Measurements from ENCODE around the gene ZNF423.

ZNF423 gene

DNA sequence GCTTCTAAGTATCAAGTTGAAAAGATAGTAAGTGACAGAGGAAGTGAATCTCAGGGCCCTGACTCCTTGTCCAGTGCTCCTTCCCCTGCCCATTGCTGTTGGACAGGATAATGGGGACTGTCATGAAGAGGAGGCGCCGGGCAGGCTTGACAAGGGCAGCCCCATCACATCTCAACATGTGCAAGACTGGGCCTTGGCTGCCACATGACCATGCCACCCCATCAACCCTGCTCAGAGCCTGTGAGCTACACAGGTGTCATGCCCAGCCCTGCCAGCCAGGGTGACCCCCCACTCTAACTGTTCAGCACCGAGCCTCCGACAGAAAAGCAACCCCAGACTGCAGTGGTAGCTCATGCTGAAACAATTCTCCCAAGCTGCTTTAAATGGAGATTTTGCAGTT, 310.7 kb downstream of the ZNF423 start:
- no peak for TF ChIP-seq EZH2phosphoT487 (IDR thresholded peaks at IDR 0.05; ENCODE audit: borderline replicate concordance, low read length)
- TF ChIP-seq, protein P1, sequence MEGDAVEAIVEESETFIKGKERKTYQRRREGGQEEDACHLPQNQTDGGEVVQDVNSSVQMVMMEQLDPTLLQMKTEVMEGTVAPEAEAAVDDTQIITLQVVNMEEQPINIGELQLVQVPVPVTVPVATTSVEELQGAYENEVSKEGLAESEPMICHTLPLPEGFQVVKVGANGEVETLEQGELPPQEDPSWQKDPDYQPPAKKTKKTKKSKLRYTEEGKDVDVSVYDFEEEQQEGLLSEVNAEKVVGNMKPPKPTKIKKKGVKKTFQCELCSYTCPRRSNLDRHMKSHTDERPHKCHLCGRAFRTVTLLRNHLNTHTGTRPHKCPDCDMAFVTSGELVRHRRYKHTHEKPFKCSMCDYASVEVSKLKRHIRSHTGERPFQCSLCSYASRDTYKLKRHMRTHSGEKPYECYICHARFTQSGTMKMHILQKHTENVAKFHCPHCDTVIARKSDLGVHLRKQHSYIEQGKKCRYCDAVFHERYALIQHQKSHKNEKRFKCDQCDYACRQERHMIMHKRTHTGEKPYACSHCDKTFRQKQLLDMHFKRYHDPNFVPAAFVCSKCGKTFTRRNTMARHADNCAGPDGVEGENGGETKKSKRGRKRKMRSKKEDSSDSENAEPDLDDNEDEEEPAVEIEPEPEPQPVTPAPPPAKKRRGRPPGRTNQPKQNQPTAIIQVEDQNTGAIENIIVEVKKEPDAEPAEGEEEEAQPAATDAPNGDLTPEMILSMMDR (IDR thresholded peaks at IDR 0.05; ENCODE audit: low read depth, low read length, poor library complexity, severe bottlenecking): no peak
- no peaks in the 10 kb centered on the region for H3K79me2 ChIP-seq (ENCODE audit: control insufficient read depth, low read length)
- H3K27me3 ChIP-seq (ENCODE audit: control insufficient read depth, low read length): no peaks in the 10 kb centered on the region
- no peaks in the 10 kb centered on the region for H3F3A ChIP-seq (ENCODE audit: control insufficient read depth, insufficient read depth)
- H3K4me3 ChIP-seq (ENCODE audit: low read length): no peak overlapping the region
- no peak overlapping the region for H3K27ac ChIP-seq (ENCODE audit: low read depth, low read length)
- no peak overlapping the region for H3K4me2 ChIP-seq (ENCODE audit: low read length)
- no peaks in the 10 kb centered on the region for H3K9me2 ChIP-seq (replicated peaks; ENCODE audit: control insufficient read depth, low read length)
- no peaks in the 10 kb centered on the region for H3K36me3 ChIP-seq (ENCODE audit: control insufficient read depth, low read length)
- H3K4me1 ChIP-seq (ENCODE audit: control insufficient read depth, low read length): no peaks in the 10 kb centered on the region
- H4K20me1 ChIP-seq (ENCODE audit: control insufficient read depth, insufficient read depth, low read depth, low read length): no peaks in the 10 kb centered on the region
- no peaks in the 10 kb centered on the region for H3K9me3 ChIP-seq (ENCODE audit: control insufficient read depth, insufficient read depth, low read length)

DNA sequence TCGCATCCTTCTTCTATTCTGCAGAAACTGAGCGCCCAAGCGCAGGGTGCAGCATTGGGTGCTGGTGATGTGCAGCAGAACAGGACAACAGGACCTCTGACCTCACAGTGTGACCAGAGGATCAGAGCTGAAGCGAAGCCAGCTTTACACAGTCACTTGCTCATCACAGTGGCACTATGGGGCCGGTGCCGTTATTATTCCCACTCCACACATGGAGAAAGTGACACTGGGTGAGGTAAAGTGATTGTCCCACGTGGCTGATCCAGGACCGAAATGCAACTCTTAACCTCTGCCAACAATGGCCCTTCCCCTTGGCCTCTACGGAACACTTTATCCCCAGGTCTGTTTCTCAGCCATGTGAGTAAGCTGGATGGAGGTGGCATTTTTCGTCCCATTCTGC, 311.1 kb downstream of the ZNF423 start:
- Histone ChIP-seq H3K4me1 (ENCODE audit: control insufficient read depth, low read length) (no peaks in the 10 kb centered on the region), H3K9me3 (ENCODE audit: control insufficient read depth, insufficient read depth, low read length) (no peaks in the 10 kb centered on the region), H3K79me2 (ENCODE audit: control insufficient read depth, low read length) (no peaks in the 10 kb centered on the region), H3K4me2 (ENCODE audit: low read length) (no peak overlapping the region), H3K27me3 (ENCODE audit: control insufficient read depth, low read length) (no peaks in the 10 kb centered on the region), H3F3A (ENCODE audit: control insufficient read depth, insufficient read depth) (no peaks in the 10 kb centered on the region), H4K20me1 (ENCODE audit: control insufficient read depth, insufficient read depth, low read depth, low read length) (no peaks in the 10 kb centered on the region), H3K9me2 (replicated peaks; ENCODE audit: control insufficient read depth, low read length) (no peaks in the 10 kb centered on the region), H3K27ac (ENCODE audit: low read depth, low read length) (no peak overlapping the region), H3K4me3 (ENCODE audit: low read length) (no peak overlapping the region), H3K36me3 (ENCODE audit: control insufficient read depth, low read length) (no peaks in the 10 kb centered on the region)
- TF ChIP-seq, protein P1 (IDR thresholded peaks at IDR 0.05; ENCODE audit: low read depth, low read length, poor library complexity, severe bottlenecking): no peak
- TF ChIP-seq EZH2phosphoT487 (IDR thresholded peaks at IDR 0.05; ENCODE audit: borderline replicate concordance, low read length): no peak

DNA sequence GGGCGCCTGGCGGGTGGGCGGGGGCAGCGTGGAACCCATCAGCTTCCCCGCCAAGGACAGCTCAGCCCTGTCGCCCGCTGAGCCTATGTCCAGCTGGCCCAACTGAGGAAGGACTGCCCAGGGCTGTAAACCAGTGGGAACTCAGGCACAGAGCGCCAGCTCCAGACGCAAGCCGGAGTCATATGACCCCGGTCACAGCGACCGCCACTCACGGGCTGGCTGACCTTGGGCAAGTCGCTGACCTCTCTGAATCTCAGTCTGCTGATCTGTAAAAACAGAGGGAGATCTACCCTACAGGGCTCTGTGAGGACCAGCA, 312.3 kb downstream of the ZNF423 start:
- H4K20me1 ChIP-seq (ENCODE audit: control insufficient read depth, insufficient read depth, low read depth, low read length): no peaks in the 10 kb centered on the region
- no peaks in the 10 kb centered on the region for H3K9me3 ChIP-seq (ENCODE audit: control insufficient read depth, insufficient read depth, low read length)
- H3K4me1 ChIP-seq (ENCODE audit: control insufficient read depth, low read length): no peaks in the 10 kb centered on the region
- no peak overlapping the region for H3K27ac ChIP-seq (ENCODE audit: low read depth, low read length)
- H3F3A ChIP-seq (ENCODE audit: control insufficient read depth, insufficient read depth): no peaks in the 10 kb centered on the region
- no peaks in the 10 kb centered on the region for H3K27me3 ChIP-seq (ENCODE audit: control insufficient read depth, low read length)
- no peak overlapping the region for H3K4me2 ChIP-seq (ENCODE audit: low read length)
- TF ChIP-seq, protein P1 (IDR thresholded peaks at IDR 0.05; ENCODE audit: low read depth, low read length, poor library complexity, severe bottlenecking): no peak
- no peak for TF ChIP-seq EZH2phosphoT487 (IDR thresholded peaks at IDR 0.05; ENCODE audit: borderline replicate concordance, low read length)
- H3K9me2 ChIP-seq (replicated peaks; ENCODE audit: control insufficient read depth, low read length): no peaks in the 10 kb centered on the region
- H3K4me3 ChIP-seq (ENCODE audit: low read length): no peak overlapping the region
- no peaks in the 10 kb centered on the region for H3K36me3 ChIP-seq (ENCODE audit: control insufficient read depth, low read length)
- no peaks in the 10 kb centered on the region for H3K79me2 ChIP-seq (ENCODE audit: control insufficient read depth, low read length)

All from DOHH2 (cell line).